ENCODE measurements around the gene TSPAN8. TPM values are rescaled to one million over a fixed set of nuclear protein-coding genes. Genes with fewer than 3 reads are reported as not detected.

TSPAN8 gene
- total RNA-seq, 4 donors from 2014 or later: 23.1 to 80.6 (median 39.9) TPM

DNA sequence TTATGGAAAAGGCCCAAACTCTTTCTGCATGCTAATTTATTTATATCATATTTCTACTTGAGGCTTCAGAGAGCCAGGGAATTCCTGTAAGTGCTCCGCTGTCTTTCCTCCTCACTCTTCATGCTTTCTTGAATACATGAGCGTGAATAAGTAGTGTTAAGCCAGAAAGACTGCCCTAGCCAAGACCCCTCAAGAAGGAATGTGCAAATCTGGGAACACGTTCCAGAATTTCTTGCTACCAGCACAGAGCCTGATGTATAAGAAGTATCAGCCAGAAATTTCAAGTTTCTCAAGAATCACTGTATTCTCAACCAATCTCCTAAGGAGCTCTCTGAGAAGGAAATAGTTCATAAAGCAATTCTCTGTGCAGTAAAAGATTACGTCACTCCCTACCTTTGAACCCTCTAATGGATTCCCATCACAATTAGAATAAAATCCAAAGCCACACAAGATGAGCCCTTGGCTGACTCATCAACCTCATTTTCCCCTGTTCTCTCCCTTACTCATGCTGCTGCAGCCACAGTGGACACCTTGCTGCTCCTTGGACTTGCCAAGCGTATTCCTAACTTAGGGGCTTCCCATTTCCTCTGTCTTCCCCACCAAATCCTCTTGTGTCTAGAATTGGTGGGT lies 6.9 kb upstream of the TSPAN8 start:
- Histone ChIP-seq H3K27ac (peak overlapping the region in 3 of 4 donors; percentile 62 to 82 (median 63)), H3K27me3 (no peaks in the 10 kb centered on the region), H3K9me3 (peaks cover 0 to 5% (median 0%) of the 10 kb centered on the region in 4 donors), H3K4me3 (no peak overlapping the region), H3K36me3 (no peaks in the 10 kb centered on the region), H3K4me1 (peaks cover 0 to 23% (median 9%) of the 10 kb centered on the region in 4 donors)
- TF ChIP-seq POLR2A (IDR thresholded peaks at IDR 0.05) (no peak), EP300 (IDR thresholded peaks at IDR 0.05) (no peak)
- TF ChIP-seq, protein P1, sequence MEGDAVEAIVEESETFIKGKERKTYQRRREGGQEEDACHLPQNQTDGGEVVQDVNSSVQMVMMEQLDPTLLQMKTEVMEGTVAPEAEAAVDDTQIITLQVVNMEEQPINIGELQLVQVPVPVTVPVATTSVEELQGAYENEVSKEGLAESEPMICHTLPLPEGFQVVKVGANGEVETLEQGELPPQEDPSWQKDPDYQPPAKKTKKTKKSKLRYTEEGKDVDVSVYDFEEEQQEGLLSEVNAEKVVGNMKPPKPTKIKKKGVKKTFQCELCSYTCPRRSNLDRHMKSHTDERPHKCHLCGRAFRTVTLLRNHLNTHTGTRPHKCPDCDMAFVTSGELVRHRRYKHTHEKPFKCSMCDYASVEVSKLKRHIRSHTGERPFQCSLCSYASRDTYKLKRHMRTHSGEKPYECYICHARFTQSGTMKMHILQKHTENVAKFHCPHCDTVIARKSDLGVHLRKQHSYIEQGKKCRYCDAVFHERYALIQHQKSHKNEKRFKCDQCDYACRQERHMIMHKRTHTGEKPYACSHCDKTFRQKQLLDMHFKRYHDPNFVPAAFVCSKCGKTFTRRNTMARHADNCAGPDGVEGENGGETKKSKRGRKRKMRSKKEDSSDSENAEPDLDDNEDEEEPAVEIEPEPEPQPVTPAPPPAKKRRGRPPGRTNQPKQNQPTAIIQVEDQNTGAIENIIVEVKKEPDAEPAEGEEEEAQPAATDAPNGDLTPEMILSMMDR (IDR thresholded peaks at IDR 0.05): no peak
- no peak for DNase-seq (ENCODE audit: low spot score in 2 of 2)
- WGBS, 2 donors: 46 to 49% methylated on average over 5 of the region's 5 CpGs

DNA sequence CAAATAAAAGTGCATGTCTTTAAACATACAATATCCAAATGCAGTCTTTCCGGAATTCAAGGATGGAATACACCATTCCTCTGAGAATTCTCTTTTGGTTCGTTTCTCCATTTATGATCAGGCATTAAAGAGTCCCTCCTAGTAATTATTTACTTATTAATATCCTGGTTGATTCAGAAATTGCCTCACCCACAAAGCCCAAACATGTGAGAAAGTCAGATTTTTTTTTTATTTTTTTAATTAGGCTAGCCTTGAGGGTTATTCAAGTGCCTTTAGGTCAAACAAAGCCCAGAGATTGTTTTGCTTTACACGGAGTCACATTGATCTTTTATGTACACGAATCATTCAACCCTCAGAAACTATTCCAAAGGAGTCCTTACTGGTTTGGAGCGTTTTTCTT lies 6.4 kb upstream of the TSPAN8 start:
- no peaks in the 10 kb centered on the region for H3K36me3 ChIP-seq
- peaks cover 0 to 27% (median 9%) of the 10 kb centered on the region in 4 donors for H3K4me1 ChIP-seq
- DNase-seq (ENCODE audit: low spot score in 2 of 2): no peak
- H3K4me3 ChIP-seq: no peak overlapping the region
- WGBS, 2 donors: 41 to 44% methylated on average over 5 of the region's 5 CpGs
- H3K9me3 ChIP-seq: peaks cover 0 to 5% (median 0%) of the 10 kb centered on the region in 4 donors
- H3K27ac ChIP-seq: peak overlapping the region in 3 of 4 donors; percentile 62 to 82 (median 63)
- no peaks in the 10 kb centered on the region for H3K27me3 ChIP-seq
- TF ChIP-seq POLR2A (IDR thresholded peaks at IDR 0.05): no peak
- TF ChIP-seq EP300 (IDR thresholded peaks at IDR 0.05): no peak
- TF ChIP-seq, protein P1 (IDR thresholded peaks at IDR 0.05): no peak

DNA sequence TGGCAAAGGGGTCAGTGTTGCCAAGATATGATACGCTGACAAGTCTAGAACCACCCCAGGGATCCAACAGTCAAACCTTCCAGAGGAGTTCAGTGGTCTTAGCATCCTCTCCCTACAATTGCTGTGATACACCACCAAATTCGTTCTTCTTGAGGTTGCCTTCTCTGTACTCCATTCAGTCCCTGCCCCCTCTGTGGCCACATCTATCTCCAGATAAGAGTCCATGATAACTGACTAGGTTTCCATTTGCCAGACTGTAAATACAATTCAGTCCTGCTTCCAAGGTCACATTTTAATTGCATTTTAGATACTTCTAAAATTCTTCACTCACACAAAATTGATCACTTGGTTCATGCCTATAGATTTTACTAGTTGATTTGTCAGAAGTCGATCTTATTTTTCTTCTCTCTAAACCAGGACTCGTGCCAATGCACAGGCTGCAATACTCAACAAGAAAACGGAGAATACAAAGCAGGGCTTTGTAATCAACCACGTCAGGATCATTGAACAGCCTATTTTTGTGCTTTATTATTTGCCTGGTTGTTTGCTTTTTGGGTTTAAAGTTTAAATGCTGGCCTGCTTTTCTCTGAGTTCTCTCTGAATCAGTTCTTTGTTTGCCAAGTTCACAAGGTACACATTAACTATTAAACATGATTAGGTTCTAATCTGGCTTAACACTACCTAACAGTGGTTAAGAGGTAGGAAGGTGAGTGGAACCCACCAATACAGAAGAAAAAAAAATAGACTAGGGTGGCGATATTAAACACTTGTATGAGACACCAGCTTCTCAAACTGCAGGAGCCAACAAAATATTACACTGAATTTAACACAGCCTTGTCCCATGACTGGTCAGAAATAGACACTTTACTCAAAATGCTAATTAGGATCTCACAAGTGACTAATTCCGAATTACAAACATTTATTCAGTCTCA lies 5.3 kb upstream of the TSPAN8 start:
- 47 to 53% methylated on average over 8 of the region's 8 CpGs for WGBS, 2 donors
- TF ChIP-seq EP300 (IDR thresholded peaks at IDR 0.05): no peak
- TF ChIP-seq POLR2A (IDR thresholded peaks at IDR 0.05): no peak
- TF ChIP-seq, protein P1 (IDR thresholded peaks at IDR 0.05): no peak

DNA sequence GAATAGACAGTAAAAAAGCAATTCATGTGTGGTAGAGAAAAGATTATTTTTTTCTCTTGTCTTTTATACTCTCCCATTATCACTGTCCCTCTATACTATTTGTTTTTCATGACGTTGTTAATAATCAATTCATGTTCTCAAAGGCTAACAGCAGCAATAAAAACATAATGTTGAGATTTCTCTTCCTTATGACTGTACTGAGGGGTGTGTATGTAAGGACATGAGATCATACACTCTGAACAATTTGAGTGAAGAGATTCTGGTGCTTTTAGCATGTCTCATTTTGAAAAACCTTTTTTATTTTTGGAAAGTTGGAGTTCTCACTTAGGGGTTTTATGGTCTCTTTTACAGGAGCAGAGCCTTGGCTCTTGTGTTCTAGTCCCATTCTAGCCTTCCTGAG lies 3.8 kb upstream of the TSPAN8 start:
- H3K9me3 ChIP-seq: peaks cover 0 to 5% (median 0%) of the 10 kb centered on the region in 4 donors
- H3K4me1 ChIP-seq: peaks cover 0 to 39% (median 9%) of the 10 kb centered on the region in 4 donors
- no peaks in the 10 kb centered on the region for H3K36me3 ChIP-seq
- H3K27me3 ChIP-seq: no peaks in the 10 kb centered on the region
- H3K4me3 ChIP-seq: no peak overlapping the region
- 40 to 55% methylated on average over 1 of the region's 1 CpG for WGBS, 2 donors
- TF ChIP-seq EP300 (IDR thresholded peaks at IDR 0.05): no peak
- DNase-seq (ENCODE audit: low spot score in 2 of 2): no peak
- H3K27ac ChIP-seq: peak overlapping the region in 3 of 4 donors; percentile 54 to 82 (median 74)

More for the DNA sequence above, 5.3 kb upstream of the TSPAN8 start:
- no peaks in the 10 kb centered on the region for H3K36me3 ChIP-seq
- peaks cover 0 to 34% (median 9%) of the 10 kb centered on the region in 4 donors for H3K4me1 ChIP-seq
- peaks cover 0 to 5% (median 0%) of the 10 kb centered on the region in 4 donors for H3K9me3 ChIP-seq
- DNase-seq (ENCODE audit: low spot score in 2 of 2): no peak
- no peaks in the 10 kb centered on the region for H3K27me3 ChIP-seq
- H3K4me3 ChIP-seq: no peak overlapping the region
- peak overlapping the region in 3 of 4 donors; percentile 54 to 82 (median 74) for H3K27ac ChIP-seq

DNA sequence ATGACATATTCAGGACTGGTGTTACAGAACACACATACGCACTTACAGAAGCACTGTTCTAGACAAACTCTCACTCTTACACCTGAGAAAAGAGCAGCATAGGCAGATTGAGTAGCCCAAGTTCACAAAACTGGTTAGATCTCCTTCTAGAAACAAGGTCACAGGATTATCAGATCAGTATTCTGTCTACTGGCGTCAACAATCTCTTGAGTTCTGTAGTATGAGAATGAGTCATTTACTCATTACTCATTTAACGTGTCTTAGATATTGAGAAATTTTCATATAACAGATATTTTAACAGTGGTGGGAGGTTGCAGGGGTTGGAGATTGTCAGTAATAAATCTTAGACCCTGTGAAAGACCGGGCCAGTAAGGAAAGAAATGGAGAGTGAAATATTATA lies 2.8 kb upstream of the TSPAN8 start:
- WGBS, 2 donors: 78 to 83% methylated on average over 4 of the region's 4 CpGs
- H3K27ac ChIP-seq: peak overlapping the region in 3 of 4 donors; percentile 54 to 82 (median 74)
- H3K4me3 ChIP-seq: no peak overlapping the region
- TF ChIP-seq, protein P1 (IDR thresholded peaks at IDR 0.05): no peak
- TF ChIP-seq EP300 (IDR thresholded peaks at IDR 0.05) (no peak), POLR2A (IDR thresholded peaks at IDR 0.05) (no peak)
- H3K36me3 ChIP-seq: no peaks in the 10 kb centered on the region
- no peaks in the 10 kb centered on the region for H3K27me3 ChIP-seq
- DNase-seq (ENCODE audit: low spot score in 2 of 2): no peak
- peaks cover 0 to 39% (median 9%) of the 10 kb centered on the region in 4 donors for H3K4me1 ChIP-seq
- H3K9me3 ChIP-seq: no peaks in the 10 kb centered on the region
